ENCODE measurements around the gene SV2B. TPM values are rescaled to one million over a fixed set of nuclear protein-coding genes. Genes with fewer than 3 reads are reported as not detected.

Gene SV2B
- total RNA-seq, 1 donor from 2014 or later: 0.64 TPM

Other genes starting within 250 kb of the SV2B start
- 39.8 and 81.7 TPM in 2 replicates for gene FURIN, start 231.7 kb upstream of the SV2B start, total RNA-seq
- gene FES, start 215.8 kb upstream of the SV2B start, total RNA-seq: 52.5 and 55.7 TPM in 2 replicates
- gene MAN2A2, start 197.0 kb upstream of the SV2B start, total RNA-seq: 13.6 and 24.4 TPM in 2 replicates
- 9.5 and 10.2 TPM in 2 replicates for gene HDDC3, start 167.7 kb upstream of the SV2B start, total RNA-seq
- gene UNC45A, start 165.0 kb upstream of the SV2B start, total RNA-seq: 96.8 and 112 TPM in 2 replicates
- gene RCCD1, start 145.4 kb upstream of the SV2B start, total RNA-seq: 5.1 and 6.5 TPM in 2 replicates
- 40.8 and 108 TPM in 2 replicates for gene PRC1, start 105.7 kb upstream of the SV2B start, total RNA-seq
- 7.8 and 11.3 TPM in 2 replicates for gene VPS33B, start 77.7 kb upstream of the SV2B start, total RNA-seq

All from dermis microvascular lymphatic vessel endothelial cell (primary cell).